GM12892 (cell line): Measurements from ENCODE around the gene ZCCHC14.
"Not testable (repeated sequence)": the region's sequence is repeated elsewhere in the genome, so short reads cannot be mapped to it uniquely, and the experiment has no call there.

Source experiments
- POLR2A ChIP-seq: IDR thresholded peaks from 2 replicates; pipeline ENCODE4 v1.6.1; 2011; ENCODE audit warnings: low read depth, low read length, control low read depth
- POLR2AphosphoS5 ChIP-seq: IDR thresholded peaks from 2 replicates; pipeline ENCODE4 v1.6.1; 2011; ENCODE audit warnings: low read depth, low read length, control low read depth

- not testable (repeated sequence) for TF ChIP-seq POLR2AphosphoS5, POLR2A
These were observed 25.7 kb upstream of the ZCCHC14 start for GRCh38 chr16:87518430-87519051.
